AG08395 (cell line): Measurements from ENCODE around the gene HSCB.
"Not testable (repeated sequence)": the region's sequence is repeated elsewhere in the genome, so short reads cannot be mapped to it uniquely, and the experiment has no call there.

Source experiments
- DNase-seq: peaks from one replicate; pipeline ENCODE4 v3.0.0; 2012; ENCODE audit warnings: mixed read lengths, low spot score

The HSCB gene, protein sequence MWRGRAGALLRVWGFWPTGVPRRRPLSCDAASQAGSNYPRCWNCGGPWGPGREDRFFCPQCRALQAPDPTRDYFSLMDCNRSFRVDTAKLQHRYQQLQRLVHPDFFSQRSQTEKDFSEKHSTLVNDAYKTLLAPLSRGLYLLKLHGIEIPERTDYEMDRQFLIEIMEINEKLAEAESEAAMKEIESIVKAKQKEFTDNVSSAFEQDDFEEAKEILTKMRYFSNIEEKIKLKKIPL

DNA sequence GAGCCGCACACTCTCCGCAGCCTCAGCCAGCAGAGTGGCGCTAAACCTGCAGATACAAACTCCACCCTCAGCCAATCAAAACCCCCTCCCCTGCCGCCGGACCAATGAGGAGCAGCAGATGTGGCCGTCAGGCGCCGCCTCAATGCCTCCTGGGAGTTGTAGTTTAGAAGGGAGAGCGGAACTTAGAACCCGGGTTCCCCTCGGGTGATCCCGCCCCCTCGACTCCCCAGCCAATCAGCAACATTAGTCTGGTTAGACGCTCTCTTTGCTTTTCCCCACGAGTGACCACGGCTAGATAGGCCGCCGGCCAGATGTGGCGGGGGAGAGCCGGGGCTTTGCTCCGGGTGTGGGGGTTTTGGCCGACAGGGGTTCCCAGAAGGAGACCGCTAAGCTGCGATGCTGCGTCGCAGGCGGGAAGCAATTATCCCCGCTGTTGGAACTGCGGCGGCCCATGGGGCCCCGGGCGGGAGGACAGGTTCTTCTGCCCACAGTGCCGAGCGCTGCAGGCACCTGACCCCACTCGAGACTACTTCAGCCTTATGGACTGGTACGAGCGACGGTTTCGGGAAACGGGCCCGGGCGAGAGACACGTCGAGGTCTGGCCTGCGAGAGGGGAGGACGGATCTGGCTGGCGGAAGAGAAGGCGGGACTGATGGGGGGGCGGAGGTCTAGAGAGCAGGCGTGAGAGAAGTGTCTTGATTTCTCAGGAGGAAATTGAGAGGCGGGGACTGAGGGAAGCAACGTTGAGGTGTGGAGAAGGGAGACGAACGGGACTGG, at the start of gene HSCB, which contains the start of gene CHEK2:
TSS of gene HSCB (plus strand) at position 255 of the 777 bp plus-strand sequence. CDS start at position 312, 57 bp downstream.
TSS of gene CHEK2 (minus strand) at position 36 of the 777 bp plus-strand sequence. CDS start 7,099 bp downstream, outside the sequence.
- peak; percentile 99 for DNase-seq

DNA sequence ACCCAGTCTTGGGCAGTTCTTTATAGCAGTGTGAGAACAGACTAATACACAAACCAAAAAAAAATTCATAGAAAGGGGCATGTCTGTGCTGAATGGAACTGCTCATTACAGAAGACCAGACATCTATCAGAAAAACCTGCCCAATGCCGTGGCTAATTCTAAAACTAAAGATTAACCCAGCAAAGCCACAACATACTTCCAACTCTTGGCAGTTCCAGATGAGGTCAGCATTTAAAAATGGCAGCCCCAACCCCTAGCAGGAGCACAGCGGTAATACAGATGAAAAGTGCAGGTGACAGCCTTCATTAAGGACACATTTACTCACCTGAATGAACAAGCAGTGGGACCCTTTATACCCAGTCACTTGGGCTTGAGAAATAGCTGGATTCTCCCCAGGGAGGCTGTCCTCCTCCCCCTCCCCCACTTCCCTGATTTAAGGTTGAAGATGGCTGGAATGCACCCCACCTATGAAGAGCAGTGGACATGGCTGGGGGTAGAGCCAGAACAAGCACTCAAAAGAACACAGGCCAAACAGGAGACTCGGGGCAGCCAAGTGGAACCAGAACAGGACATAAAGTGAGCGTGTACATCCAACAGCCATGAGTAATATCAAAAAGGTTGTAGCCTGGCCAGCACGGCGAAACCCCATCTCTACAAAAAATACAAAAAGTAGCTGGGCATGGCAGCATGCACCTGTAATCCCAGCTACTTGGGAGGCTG, 48.6 kb upstream of the HSCB start:
- not testable (repeated sequence) for DNase-seq

- no peak for DNase-seq
Observed at GRCh38 chr22:28702891-28703290, 38.9 kb upstream of the HSCB start.

- no peak for DNase-seq
Observed at GRCh38 chr22:28703436-28703835, 38.4 kb upstream of the HSCB start.

- no peak for DNase-seq
Observed at GRCh38 chr22:28706845-28707244, 35.0 kb upstream of the HSCB start.

GRCh38 chr22:28710107-28710506, 31.7 kb upstream of the HSCB start:
- DNase-seq = no peak

GRCh38 chr22:28710576-28711191, 31.2 kb upstream of the HSCB start:
- peak; percentile 69 for DNase-seq

- no peak for DNase-seq
Observed at GRCh38 chr22:28711341-28711740, 30.5 kb upstream of the HSCB start.

DNA sequence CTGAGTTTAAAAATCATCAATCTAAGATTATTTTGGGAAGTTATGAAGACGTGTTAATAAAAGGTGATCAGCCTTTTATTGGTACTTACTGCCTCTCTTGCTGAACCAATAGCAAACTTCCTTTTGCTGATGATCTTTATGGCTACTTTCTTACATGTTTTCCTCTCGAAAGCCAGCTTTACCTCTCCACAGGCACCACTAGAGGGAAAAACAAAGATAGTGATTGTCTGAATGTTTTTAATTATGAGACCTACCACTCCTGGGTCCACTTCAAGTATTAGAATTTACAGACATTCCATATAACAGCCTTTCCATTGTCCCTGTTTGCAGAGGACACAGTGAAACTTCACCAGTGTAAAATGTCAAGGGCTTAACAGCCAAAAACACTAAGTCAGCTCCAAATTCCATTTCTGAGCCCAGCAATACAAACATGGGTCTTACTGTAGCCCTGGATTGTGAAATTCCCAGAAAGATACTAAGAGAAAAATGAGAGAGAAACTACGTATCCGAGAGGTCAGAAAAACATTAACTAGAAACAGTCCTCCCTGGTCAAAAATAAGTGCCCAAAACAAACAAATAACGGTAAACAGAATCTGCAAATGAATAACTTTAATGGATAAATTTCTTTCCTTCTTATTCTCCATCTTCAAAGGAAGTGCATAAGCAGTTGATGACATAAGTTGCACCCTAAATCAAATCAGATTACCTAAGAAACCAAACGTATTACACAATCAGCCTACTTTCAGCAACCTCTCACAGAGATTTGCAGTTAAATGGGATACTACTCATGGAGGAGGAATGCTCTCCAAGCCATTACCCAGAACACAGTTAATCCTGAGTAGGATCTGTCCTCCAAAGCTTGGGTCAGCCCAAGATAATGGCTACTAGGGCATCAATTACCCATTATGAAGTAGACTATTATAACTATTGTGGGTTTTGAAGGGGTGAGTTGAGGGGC, 29.7 kb upstream of the HSCB start:
- DNase-seq = peak; percentile 87

GRCh38 chr22:28714043-28714628, 27.7 kb upstream of the HSCB start:
- DNase-seq = no peak

DNA sequence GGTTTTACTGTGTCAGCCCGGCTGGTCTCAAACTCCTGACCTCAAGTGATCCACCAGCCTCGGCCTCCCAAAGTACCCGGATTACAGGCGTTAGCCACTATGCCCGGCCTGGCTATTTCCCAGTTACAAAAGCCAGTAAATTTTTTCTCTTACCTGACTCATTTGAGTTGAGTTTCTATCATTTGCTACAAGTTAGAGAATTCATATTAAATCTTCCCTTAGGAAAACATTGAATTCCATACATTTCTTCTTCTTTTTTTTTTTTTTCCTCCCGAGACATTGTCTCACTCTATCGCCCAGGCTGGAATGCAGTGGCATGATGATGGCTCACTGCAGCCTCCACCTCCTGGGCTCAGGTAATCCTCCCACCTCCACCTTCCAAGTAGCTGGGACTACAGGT, 26.2 kb upstream of the HSCB start:
- DNase-seq = no peak

DNA sequence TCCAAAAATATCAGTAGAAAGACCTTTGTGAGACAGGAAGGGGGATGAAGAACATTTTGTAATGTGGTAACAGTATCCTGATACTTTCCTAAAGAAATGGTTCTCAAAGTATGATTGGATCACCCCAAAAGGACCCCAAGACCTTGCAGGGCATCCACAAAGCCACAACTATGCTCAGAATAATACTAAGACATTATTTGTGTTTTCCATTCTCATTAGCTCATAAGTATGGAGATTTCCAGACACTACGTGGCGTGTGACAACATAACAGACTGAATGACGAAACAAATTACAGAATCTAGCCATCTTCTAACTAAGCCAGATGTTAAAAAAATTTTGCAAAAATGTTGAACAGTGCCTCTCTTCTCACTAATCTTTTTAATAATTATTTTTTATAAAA, 25.2 kb upstream of the HSCB start:
- DNase-seq = no peak

- no peak for DNase-seq
Observed at GRCh38 chr22:28718044-28718443, 23.8 kb upstream of the HSCB start.

DNA sequence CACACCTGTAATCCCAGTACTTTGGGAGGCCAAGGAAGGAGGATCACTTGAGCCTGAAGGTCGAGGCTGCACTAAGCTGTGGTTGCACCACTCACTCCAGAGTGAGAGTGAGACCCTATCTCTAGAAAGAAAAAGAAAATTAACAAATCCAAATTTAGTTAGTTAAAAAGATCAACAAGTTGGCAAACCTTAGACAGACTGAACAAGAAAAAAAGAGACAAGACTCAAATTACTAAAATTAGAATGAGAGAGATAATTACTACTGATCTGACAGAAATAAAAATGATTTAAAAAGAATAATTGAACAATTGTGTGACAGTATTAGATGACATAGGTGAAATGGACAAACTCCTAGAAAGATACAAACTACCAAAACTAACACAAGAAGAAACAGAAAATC, 13.8 kb upstream of the HSCB start:
- no peak for DNase-seq

- DNase-seq = no peak
Observed at GRCh38 chr22:28728621-28729313, 13.1 kb upstream of the HSCB start.

GRCh38 chr22:28730179-28730578, 11.7 kb upstream of the HSCB start:
- DNase-seq = no peak

DNA sequence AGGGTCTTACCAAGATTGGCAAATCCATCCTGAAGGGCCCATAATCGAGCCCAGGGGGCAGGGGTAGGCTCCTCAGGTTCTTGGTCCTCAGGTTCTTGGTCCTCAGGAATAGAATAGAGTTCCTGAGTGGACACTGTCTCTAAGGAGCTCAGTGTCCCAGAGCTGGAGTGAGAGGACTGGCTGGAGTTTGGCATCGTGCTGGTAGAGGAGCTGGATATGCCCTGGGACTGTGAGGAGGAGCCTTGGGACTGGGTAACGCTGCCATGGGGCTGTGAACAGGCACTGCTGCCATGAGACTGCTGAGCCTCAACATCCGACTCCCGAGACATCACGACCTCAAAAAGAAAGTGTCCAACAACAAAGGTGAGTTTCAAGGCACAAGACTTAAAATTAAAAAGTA, 7.4 kb upstream of the HSCB start:
- no peak for DNase-seq

- no peak for DNase-seq
Observed at GRCh38 chr22:28736301-28737155, 5.3 kb upstream of the HSCB start.

- DNase-seq = no peak
Observed at GRCh38 chr22:28737701-28738100, 4.1 kb upstream of the HSCB start.
